ENCODE measurements around the gene RCOR1. TPM values are rescaled to one million over a fixed set of nuclear protein-coding genes. Genes with fewer than 3 reads are reported as not detected.

Gene RCOR1
- total RNA-seq, 3 donors from 2014 or later = 29.4 to 31.3 (median 29.5) TPM

DNA sequence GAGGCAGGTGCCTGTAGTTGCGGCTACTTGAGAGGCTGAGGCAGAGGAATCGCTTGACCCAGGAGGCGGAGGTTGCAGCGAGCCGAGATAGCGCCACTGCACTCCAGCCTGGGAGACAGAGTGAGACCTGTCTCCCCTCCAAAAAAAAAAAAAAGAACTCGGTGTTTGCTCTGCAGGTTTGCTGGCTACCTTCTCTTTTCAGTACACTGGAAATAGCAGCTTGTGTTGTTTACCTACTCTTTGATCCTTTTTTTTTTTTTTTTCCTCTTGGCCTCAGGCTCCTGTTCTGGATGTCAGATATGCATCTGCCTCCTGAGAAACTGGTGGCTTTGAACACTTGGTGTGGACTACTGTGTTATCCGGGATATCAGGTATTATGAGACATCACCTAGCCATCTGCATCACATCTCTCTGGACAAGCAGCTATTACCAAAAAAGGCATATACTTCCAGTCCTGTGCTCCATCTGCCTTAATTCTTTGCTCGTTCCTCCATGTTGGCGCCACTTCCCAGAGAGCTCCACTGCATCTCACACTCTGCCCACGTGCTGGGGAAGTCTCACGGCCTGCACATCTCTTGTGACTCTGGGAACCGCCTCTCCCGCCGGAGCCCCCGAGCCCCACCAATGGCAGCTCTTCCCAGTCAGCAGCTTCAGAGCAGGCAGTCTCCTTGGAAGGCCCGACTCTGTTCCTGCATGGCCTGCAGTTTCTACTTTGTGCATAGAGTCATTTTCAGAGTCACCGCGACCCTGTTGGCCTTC is 133.9 kb downstream of the RCOR1 start:
- DNase-seq (no peak), ATAC-seq (no peak)
- Histone ChIP-seq H3K4me1 (ENCODE audit: low read depth) (no peaks in the 10 kb centered on the region), H3K9me3 (no peaks in the 10 kb centered on the region), H3K36me3 (ENCODE audit: low read depth) (no peaks in the 10 kb centered on the region), H3K4me3 (no peak overlapping the region)
- intact Hi-C loops (cut with DNase I, micrococcal nuclease) = no loop called here
- TF ChIP-seq, protein P1, sequence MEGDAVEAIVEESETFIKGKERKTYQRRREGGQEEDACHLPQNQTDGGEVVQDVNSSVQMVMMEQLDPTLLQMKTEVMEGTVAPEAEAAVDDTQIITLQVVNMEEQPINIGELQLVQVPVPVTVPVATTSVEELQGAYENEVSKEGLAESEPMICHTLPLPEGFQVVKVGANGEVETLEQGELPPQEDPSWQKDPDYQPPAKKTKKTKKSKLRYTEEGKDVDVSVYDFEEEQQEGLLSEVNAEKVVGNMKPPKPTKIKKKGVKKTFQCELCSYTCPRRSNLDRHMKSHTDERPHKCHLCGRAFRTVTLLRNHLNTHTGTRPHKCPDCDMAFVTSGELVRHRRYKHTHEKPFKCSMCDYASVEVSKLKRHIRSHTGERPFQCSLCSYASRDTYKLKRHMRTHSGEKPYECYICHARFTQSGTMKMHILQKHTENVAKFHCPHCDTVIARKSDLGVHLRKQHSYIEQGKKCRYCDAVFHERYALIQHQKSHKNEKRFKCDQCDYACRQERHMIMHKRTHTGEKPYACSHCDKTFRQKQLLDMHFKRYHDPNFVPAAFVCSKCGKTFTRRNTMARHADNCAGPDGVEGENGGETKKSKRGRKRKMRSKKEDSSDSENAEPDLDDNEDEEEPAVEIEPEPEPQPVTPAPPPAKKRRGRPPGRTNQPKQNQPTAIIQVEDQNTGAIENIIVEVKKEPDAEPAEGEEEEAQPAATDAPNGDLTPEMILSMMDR (IDR thresholded peaks at IDR 0.05) = no peak

DNA sequence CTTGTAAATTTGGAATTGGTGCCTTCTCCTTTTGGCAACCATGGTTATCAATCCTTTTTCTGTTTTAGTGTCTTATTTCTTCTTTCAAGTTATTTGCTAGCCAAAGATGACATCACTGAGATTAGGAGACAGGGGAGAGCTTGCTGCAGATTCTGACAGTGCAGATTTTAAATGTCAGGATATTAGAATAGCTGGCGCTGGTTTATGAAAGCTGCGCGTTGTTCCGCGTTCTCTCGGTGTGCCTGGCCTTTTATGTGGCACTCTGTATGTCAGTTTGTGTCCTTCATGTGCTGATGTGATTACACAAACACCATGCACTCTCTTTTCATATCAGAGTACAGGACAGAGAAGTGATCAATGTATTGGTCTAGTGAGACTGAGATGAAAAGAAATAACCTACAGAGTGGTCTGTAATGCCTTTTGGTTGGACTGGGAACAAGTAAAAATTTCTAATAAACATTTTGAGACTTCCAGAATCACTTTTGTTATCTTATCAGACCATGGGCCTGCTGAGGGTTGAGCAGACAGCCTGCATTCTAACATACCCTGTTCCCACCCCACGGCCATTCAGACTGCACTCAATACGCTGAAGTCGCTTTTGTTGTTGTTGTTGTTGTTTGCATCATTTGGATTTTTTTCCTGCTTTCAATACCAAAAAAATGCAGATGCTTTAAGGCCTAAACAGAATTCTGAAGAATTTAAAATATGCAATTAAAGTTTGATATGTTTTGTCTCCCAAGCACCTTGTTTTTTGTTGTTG is 135.1 kb downstream of the RCOR1 start:
- Histone ChIP-seq H3K4me3 (no peak overlapping the region), H3K36me3 (ENCODE audit: low read depth) (no peaks in the 10 kb centered on the region), H3K4me1 (ENCODE audit: low read depth) (no peaks in the 10 kb centered on the region), H3K9me3 (no peaks in the 10 kb centered on the region)
- intact Hi-C loops (cut with DNase I, micrococcal nuclease) = no loop called here
- TF ChIP-seq, protein P1 (IDR thresholded peaks at IDR 0.05) = no peak
- ATAC-seq (no peak), DNase-seq (no peak)

DNA sequence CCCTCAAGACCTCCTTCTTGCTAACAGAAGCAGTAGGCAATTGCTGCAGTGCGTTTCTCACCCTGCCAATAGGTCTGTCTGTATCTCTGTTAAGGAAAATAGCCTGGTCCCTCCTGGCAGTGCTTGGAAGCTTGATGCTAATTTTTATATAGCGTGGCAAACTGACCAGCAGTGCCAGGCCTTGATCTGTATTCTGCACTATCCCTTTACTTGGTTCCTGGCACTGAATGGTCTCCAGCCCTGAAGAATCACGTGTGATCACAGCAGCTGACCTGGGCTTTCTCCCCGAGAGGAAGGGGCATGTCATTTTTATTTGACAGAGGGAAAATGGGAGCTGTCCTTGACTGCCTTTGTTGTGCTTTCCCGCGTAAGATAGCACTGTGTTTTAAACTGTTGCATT is 136.1 kb downstream of the RCOR1 start:
- no peaks in the 10 kb centered on the region for H3K9me3 ChIP-seq
- H3K36me3 ChIP-seq (ENCODE audit: low read depth) = no peaks in the 10 kb centered on the region
- ATAC-seq = no peak
- no peak for DNase-seq
- intact Hi-C loops (cut with DNase I, micrococcal nuclease) = no loop called here
- no peak overlapping the region for H3K4me3 ChIP-seq
- TF ChIP-seq, protein P1 (IDR thresholded peaks at IDR 0.05) = no peak
- H3K4me1 ChIP-seq (ENCODE audit: low read depth) = no peaks in the 10 kb centered on the region

DNA sequence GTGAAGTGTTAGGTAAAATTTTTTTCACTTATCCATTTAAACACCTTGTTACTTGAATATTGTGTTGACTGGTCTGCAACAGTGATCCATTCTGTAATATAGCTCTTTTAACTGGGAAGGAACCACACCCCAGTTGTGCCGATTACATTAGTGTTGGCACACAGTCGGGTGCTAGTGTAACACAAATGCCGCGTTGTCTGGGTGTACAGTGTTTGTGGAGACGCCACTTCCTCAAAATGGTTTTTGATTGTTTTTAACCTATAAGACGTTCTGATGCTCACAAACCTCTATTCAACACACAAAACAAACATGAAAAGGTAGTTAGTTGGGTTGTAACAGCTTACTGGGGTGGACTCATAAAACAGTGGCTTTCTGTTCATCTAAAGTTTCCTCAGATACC is 136.8 kb downstream of the RCOR1 start:
- TF ChIP-seq, protein P1 (IDR thresholded peaks at IDR 0.05) = no peak
- no peak for DNase-seq
- Histone ChIP-seq H3K4me1 (ENCODE audit: low read depth) (no peaks in the 10 kb centered on the region), H3K4me3 (no peak overlapping the region), H3K9me3 (no peaks in the 10 kb centered on the region), H3K36me3 (ENCODE audit: low read depth) (no peaks in the 10 kb centered on the region)
- no peak for ATAC-seq
- intact Hi-C loops (cut with DNase I, micrococcal nuclease) = no loop called here

DNA sequence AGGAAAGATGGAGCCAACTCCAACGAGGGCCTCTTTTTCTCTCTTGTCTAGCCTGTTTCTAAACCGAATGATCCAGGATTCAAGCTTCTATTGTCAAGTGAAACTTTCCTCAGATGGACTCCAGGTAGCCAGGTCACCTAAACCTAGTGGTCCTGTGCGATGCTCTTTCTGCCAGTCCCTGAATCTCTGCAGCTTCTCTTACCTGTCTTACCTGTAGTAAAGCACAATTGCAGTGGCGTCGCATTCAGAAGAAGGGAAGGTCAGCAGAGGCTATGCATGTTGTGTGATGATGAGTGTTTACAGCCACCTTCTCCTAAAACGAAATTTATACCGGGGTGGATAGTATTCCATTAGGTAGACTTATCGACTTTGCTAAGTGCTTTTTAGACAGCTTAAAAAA is 137.4 kb downstream of the RCOR1 start:
- DNase-seq = no peak
- ATAC-seq = no peak
- TF ChIP-seq, protein P1 (IDR thresholded peaks at IDR 0.05) = no peak
- Histone ChIP-seq H3K4me3 (no peak overlapping the region), H3K9me3 (no peaks in the 10 kb centered on the region), H3K36me3 (ENCODE audit: low read depth) (no peaks in the 10 kb centered on the region), H3K4me1 (ENCODE audit: low read depth) (no peaks in the 10 kb centered on the region)
- intact Hi-C loops (cut with DNase I, micrococcal nuclease) = no loop called here
